DOHH2 (cell line): ENCODE measurements around the gene ZNRF3.

Experiments used
- H3F3A ChIP-seq: fragments of 200-600 bp; sonication (generic), shearing (Covaris generic); 2 replicates; pipeline ENCODE4 v1.6.0; 2016; ENCODE audit warnings: antibody characterized with exemption, mild to moderate bottlenecking; ENCODE audit not compliant: control insufficient read depth, insufficient read depth
- H3K27ac ChIP-seq: fragments of 200-600 bp; sonication (generic); 2 replicates; pipeline ENCODE4 v1.5.1; 2014; ENCODE audit warnings: low read depth, mild to moderate bottlenecking, low read length, moderate library complexity
- H3K27me3 ChIP-seq: fragments of 200-600 bp; sonication (generic); 2 replicates; pipeline ENCODE4 v1.6.1; 2014; ENCODE audit warnings: mild to moderate bottlenecking, low read length, mixed read lengths; ENCODE audit not compliant: control insufficient read depth
- H3K36me3 ChIP-seq: fragments of 200-600 bp; sonication (generic); 2 replicates; pipeline ENCODE4 v1.6.1; 2014; ENCODE audit warnings: mild to moderate bottlenecking, low read length, moderate library complexity, mixed read lengths; ENCODE audit not compliant: control insufficient read depth
- H3K4me1 ChIP-seq: fragments of 200-600 bp; sonication (generic); 2 replicates; pipeline ENCODE4 v1.6.1; 2014; ENCODE audit warnings: mild to moderate bottlenecking, low read length, mixed read lengths; ENCODE audit not compliant: control insufficient read depth
- H3K4me2 ChIP-seq: fragments of 200-600 bp; sonication (generic); 2 replicates; pipeline ENCODE4 v1.6.0; 2014; ENCODE audit warnings: mild to moderate bottlenecking, low read length, moderate library complexity
- H3K4me3 ChIP-seq: fragments of 200-600 bp; sonication (generic); 2 replicates; pipeline ENCODE4 v1.5.1; 2014; ENCODE audit warnings: mild to moderate bottlenecking, low read length, mixed read lengths
- H3K79me2 ChIP-seq: fragments of 200-600 bp; sonication (generic); 2 replicates; pipeline ENCODE4 v1.6.1; 2014; ENCODE audit warnings: mild to moderate bottlenecking, low read length, mixed read lengths; ENCODE audit not compliant: control insufficient read depth
- H3K9me2 ChIP-seq: fragments of 200-600 bp; sonication (generic); replicated peaks from 2 replicates; pipeline ENCODE4 v1.6.1; 2014; ENCODE audit warnings: mild to moderate bottlenecking, low read length, mixed read lengths; ENCODE audit not compliant: control insufficient read depth
- H3K9me3 ChIP-seq: fragments of 200-600 bp; sonication (generic); 2 replicates; pipeline ENCODE4 v1.6.1; 2014; ENCODE audit warnings: antibody characterized with exemption, low read length, mixed read lengths; ENCODE audit not compliant: control insufficient read depth, insufficient read depth
- H4K20me1 ChIP-seq: fragments of 200-600 bp; sonication (generic); 2 replicates; pipeline ENCODE4 v1.6.0; 2014; ENCODE audit warnings: low read depth, mild to moderate bottlenecking, antibody characterized with exemption, low read length, moderate library complexity; ENCODE audit not compliant: control insufficient read depth, insufficient read depth
- EZH2phosphoT487 ChIP-seq: fragments of 200-600 bp; sonication (generic); IDR thresholded peaks from 2 replicates; pipeline ENCODE4 v1.6.1; 2017; ENCODE audit warnings: borderline replicate concordance, mild to moderate bottlenecking, antibody characterized with exemption, low read length, moderate library complexity, mixed read lengths
- TF ChIP-seq, protein P1 (sequence below): fragments of 200-600 bp; sonication (generic); IDR thresholded peaks from one replicate; pipeline ENCODE4 v1.5.1; 2014; ENCODE audit warnings: antibody characterized with exemption, mild to moderate bottlenecking, low read depth, low read length; ENCODE audit not compliant: poor library complexity, severe bottlenecking

ZNRF3 gene

DNA sequence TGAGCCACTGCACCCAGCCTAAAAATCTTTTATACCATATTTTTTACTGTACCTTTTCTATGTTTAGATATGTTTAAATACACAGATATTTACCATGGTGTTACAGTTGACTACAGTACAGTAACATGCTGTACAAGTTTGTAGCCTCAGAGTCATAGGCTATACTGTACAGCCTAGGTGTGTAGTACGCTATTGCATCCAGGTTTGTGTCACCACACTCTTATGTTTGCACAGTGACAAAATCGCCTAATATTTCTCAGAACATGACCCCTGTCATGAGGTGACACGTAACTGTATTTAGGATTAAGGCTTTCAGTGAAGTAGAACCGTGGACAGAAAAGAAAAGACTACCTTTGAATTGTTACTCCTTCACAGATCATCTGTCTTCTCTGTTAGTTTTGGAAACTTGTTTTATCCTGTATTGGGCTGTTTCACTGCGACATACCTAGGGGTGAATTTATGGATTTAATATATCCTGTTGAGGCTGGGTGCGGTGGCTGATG, 83.8 kb downstream of the ZNRF3 start:
- TF ChIP-seq EZH2phosphoT487, result no peak
- TF ChIP-seq, protein P1, sequence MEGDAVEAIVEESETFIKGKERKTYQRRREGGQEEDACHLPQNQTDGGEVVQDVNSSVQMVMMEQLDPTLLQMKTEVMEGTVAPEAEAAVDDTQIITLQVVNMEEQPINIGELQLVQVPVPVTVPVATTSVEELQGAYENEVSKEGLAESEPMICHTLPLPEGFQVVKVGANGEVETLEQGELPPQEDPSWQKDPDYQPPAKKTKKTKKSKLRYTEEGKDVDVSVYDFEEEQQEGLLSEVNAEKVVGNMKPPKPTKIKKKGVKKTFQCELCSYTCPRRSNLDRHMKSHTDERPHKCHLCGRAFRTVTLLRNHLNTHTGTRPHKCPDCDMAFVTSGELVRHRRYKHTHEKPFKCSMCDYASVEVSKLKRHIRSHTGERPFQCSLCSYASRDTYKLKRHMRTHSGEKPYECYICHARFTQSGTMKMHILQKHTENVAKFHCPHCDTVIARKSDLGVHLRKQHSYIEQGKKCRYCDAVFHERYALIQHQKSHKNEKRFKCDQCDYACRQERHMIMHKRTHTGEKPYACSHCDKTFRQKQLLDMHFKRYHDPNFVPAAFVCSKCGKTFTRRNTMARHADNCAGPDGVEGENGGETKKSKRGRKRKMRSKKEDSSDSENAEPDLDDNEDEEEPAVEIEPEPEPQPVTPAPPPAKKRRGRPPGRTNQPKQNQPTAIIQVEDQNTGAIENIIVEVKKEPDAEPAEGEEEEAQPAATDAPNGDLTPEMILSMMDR, result no peak
- H3K9me3 ChIP-seq, result no peaks in the 10 kb centered on the region
- no peaks in the 10 kb centered on the region for H3K79me2 ChIP-seq
- H3K27me3 ChIP-seq, result peaks cover 4% of the 10 kb centered on the region; the same call in 1 of the 2 replicates
- no peak overlapping the region for H3K4me3 ChIP-seq
- no peaks in the 10 kb centered on the region for H3F3A ChIP-seq
- no peak overlapping the region for H3K4me2 ChIP-seq
- no peaks in the 10 kb centered on the region for H3K36me3 ChIP-seq
- H3K4me1 ChIP-seq, result no peaks in the 10 kb centered on the region
- no peaks in the 10 kb centered on the region for H4K20me1 ChIP-seq
- no peak overlapping the region for H3K27ac ChIP-seq
- no peaks in the 10 kb centered on the region for H3K9me2 ChIP-seq

DNA sequence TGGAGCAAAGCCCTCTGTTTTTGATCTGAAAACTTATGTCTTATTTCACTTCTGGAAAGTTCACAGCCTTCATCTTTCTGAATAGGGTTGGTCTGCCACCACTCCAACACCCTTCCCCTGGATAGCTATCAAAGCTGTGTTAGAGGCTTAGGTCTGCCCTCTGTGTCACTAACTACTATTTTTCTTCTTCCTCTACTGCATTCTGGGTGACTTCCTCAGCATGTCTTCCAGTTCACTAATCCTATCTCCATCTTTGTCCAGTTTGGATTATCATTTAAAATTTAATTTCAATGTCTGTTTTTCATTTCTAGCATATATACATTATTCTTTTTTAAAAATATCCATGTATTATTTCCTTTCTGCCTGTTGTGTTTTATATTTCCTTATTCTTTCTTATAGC, 84.6 kb downstream of the ZNRF3 start:
- H3K4me1 ChIP-seq, result no peaks in the 10 kb centered on the region
- H3K9me2 ChIP-seq, result no peaks in the 10 kb centered on the region
- no peaks in the 10 kb centered on the region for H3F3A ChIP-seq
- no peaks in the 10 kb centered on the region for H3K79me2 ChIP-seq
- TF ChIP-seq, protein P1, result no peak
- no peak for TF ChIP-seq EZH2phosphoT487
- no peak overlapping the region for H3K4me3 ChIP-seq
- H3K27ac ChIP-seq, result no peak overlapping the region
- peaks cover 4% of the 10 kb centered on the region; the same call in 1 of the 2 replicates for H3K27me3 ChIP-seq
- H4K20me1 ChIP-seq, result no peaks in the 10 kb centered on the region
- H3K4me2 ChIP-seq, result no peak overlapping the region
- no peaks in the 10 kb centered on the region for H3K36me3 ChIP-seq
- H3K9me3 ChIP-seq, result no peaks in the 10 kb centered on the region

DNA sequence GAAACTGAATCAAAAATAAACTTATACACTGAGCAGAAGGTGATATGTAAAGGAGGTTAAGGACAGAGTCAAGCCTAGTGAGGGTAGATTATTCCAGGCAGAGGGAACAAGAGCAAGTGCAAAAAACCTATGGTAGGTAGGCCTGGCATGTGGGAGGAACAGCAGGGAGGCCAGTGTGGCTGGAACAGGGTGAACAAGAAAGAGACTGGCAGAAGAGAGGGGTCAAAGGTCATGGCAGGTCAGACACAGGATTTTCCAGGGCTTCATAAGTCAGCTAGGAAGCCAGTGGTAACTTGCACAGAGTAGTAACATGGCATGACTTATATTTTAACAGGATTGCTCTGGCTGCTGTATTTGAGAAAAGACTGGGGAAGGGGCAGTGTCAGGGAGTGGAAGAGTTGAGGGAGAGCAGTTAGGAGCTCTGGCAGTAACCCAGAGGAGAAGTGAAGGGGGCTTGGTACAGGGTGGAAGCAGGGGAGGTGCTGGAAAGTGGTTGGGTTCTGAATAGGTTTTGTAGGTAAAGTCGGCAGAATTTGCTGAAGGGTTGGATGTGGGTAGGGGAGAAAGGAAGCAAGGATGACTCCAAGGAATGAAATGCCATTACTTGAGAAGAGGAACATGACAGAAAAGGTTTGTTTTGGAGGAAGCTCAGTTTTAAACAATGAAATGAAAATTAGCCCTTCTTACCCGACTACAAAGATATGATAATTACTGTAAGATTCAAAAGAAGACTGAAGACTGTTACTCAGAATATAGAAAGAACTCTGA, 86.2 kb downstream of the ZNRF3 start:
- TF ChIP-seq EZH2phosphoT487, result no peak
- TF ChIP-seq, protein P1, result no peak
- H3K27ac ChIP-seq, result no peak overlapping the region
- no peaks in the 10 kb centered on the region for H4K20me1 ChIP-seq

More for the DNA sequence above, 86.2 kb downstream of the ZNRF3 start:
- no peaks in the 10 kb centered on the region for H3K36me3 ChIP-seq
- no peak overlapping the region for H3K4me3 ChIP-seq
- no peaks in the 10 kb centered on the region for H3F3A ChIP-seq
- no peaks in the 10 kb centered on the region for H3K4me1 ChIP-seq
- H3K27me3 ChIP-seq, result peaks cover 4% of the 10 kb centered on the region; the same call in 1 of the 2 replicates
- no peaks in the 10 kb centered on the region for H3K9me3 ChIP-seq
- no peaks in the 10 kb centered on the region for H3K9me2 ChIP-seq
- no peaks in the 10 kb centered on the region for H3K79me2 ChIP-seq
- H3K4me2 ChIP-seq, result no peak overlapping the region
